ENCODE results near the gene GSTM3.

The GSTM3 gene

DNA sequence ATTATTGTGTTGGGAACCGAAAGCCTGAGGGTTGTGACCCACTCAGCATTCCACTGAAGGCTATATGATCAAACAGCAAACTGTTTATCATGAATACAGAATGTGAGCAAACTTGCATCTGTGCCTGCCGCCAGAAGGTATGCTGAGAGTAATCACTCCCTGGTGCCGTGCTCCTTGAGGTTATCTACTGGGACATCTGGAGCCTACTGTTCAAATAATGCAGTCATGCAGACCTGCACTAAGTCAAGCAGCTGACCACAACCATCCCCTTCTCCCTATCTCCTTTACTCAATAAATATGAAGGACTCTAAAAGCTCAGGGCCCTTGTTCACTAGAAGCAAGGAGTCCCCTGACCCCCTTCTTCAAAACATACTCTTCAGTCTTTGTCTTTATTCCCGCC, 15.3 kb downstream of the GSTM3 start:
- Histone ChIP-seq H3K27ac (ENCODE audit: insufficient read depth, low read depth, low read length, poor library complexity, severe bottlenecking) (no peak overlapping the region), H3K4me1 (ENCODE audit: control insufficient read depth, insufficient read depth, low read length) (no peaks in the 10 kb centered on the region), H3K27me3 (ENCODE audit: control insufficient read depth, insufficient read depth, low read length, poor library complexity, severe bottlenecking) (no peaks in the 10 kb centered on the region), H3K36me3 (ENCODE audit: control insufficient read depth, insufficient read depth, low read length) (no peaks in the 10 kb centered on the region), H3K9me3 (ENCODE audit: control insufficient read depth, low read length) (no peaks in the 10 kb centered on the region), H3K4me3 (ENCODE audit: insufficient read depth, low read depth, low read length) (no peak overlapping the region)
- 94% methylated on average over 4 of the region's 4 CpGs for WGBS, 2 experiments

DNA sequence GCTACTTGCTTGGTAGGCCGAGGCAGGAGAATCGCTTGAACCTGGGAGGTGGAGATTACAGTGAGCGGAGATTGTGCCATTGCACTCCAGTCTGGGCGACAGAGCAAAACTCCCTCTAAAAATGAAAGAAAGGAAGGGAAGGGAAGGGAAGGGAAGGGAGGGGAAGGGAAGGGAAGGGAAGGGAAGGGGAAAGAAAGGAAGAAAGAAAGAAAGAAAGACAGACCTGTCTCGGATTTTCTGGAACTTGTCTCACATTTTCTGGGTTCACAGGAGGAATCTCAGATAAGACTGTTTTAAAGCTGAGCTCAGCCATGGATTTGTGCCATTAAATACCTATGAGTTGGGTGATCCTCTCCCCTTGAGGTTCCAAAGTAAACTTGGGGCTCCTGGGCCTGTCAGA, 15.9 kb downstream of the GSTM3 start:
- H3K27me3 ChIP-seq (ENCODE audit: control insufficient read depth, insufficient read depth, low read length, poor library complexity, severe bottlenecking): no peaks in the 10 kb centered on the region
- no peaks in the 10 kb centered on the region for H3K36me3 ChIP-seq (ENCODE audit: control insufficient read depth, insufficient read depth, low read length)
- no peak overlapping the region for H3K27ac ChIP-seq (ENCODE audit: insufficient read depth, low read depth, low read length, poor library complexity, severe bottlenecking)
- WGBS, 2 experiments: 92 to 96% methylated on average over 4 of the region's 5 CpGs
- no peak overlapping the region for H3K4me3 ChIP-seq (ENCODE audit: insufficient read depth, low read depth, low read length)
- no peaks in the 10 kb centered on the region for H3K9me3 ChIP-seq (ENCODE audit: control insufficient read depth, low read length)
- H3K4me1 ChIP-seq (ENCODE audit: control insufficient read depth, insufficient read depth, low read length): no peaks in the 10 kb centered on the region

DNA sequence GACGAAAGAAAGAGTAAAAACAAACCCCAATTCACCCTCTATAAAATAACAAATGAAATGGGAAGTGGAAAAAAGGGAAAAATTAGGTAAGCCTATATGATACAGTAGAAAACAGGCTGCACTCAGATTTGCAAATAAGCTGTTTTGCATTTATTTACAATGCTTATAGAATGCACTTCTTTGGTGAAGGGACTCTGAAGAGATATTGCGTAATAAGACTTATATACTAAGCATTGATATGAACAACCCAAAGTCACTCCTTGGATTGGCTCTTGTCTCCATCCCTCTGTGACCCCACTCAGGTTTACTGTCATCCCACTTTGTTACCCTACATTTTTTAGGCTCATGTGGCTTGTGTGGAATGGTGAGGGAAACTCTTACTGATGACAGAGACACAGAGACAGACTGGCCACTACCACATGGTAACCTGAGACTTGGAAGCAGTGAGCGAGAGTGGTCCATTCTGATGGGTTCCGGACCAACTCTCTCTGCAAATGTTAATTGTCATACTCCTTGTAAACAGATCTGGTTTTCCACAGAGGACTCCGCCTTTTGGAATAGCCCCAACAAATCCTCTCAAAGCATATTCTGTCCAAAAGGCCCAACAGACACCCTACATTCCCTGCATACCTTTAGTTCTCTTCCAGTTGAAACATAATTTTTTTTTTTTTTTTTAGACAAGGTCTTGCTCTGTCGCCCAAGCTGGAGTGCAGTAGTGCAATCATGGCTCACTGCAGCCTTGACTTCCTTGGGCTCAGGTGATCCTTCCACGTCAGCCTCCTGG, 17.7 kb downstream of the GSTM3 start:
- Histone ChIP-seq H3K4me1 (ENCODE audit: control insufficient read depth, insufficient read depth, low read length) (no peaks in the 10 kb centered on the region), H3K27ac (ENCODE audit: insufficient read depth, low read depth, low read length, poor library complexity, severe bottlenecking) (no peak overlapping the region), H3K27me3 (ENCODE audit: control insufficient read depth, insufficient read depth, low read length, poor library complexity, severe bottlenecking) (no peaks in the 10 kb centered on the region), H3K36me3 (ENCODE audit: control insufficient read depth, insufficient read depth, low read length) (no peaks in the 10 kb centered on the region), H3K9me3 (ENCODE audit: control insufficient read depth, low read length) (no peaks in the 10 kb centered on the region), H3K4me3 (ENCODE audit: insufficient read depth, low read depth, low read length) (no peak overlapping the region)
- WGBS, 2 experiments: 89 to 90% methylated on average over 5 to 6 of the region's 7 CpGs

DNA sequence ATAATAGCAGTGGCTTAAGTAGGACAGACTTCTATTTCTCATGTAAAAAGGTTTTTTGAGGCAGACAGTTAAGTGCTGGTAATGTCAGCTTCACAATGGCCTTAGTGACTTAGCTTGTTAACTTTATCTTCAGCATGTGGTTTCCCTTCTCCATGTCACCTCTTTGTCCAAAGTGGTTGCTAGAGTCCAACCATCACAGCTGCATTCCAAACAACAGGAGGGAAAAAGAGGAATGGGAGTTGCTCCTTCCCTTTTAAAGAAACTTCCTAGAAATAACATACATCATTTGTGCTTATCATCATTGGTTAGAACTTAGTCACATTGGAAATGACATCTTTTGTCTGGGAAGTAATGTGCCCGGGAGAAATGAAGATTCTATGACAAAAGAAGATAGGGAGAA, 18.9 kb downstream of the GSTM3 start:
- Histone ChIP-seq H3K36me3 (ENCODE audit: control insufficient read depth, insufficient read depth, low read length) (no peaks in the 10 kb centered on the region), H3K4me3 (ENCODE audit: insufficient read depth, low read depth, low read length) (no peak overlapping the region), H3K27me3 (ENCODE audit: control insufficient read depth, insufficient read depth, low read length, poor library complexity, severe bottlenecking) (no peaks in the 10 kb centered on the region), H3K4me1 (ENCODE audit: control insufficient read depth, insufficient read depth, low read length) (no peaks in the 10 kb centered on the region), H3K27ac (ENCODE audit: insufficient read depth, low read depth, low read length, poor library complexity, severe bottlenecking) (no peak overlapping the region), H3K9me3 (ENCODE audit: control insufficient read depth, low read length) (no peaks in the 10 kb centered on the region)
- WGBS, 2 experiments: 91 to 93% methylated on average over 1 of the region's 1 CpG

DNA sequence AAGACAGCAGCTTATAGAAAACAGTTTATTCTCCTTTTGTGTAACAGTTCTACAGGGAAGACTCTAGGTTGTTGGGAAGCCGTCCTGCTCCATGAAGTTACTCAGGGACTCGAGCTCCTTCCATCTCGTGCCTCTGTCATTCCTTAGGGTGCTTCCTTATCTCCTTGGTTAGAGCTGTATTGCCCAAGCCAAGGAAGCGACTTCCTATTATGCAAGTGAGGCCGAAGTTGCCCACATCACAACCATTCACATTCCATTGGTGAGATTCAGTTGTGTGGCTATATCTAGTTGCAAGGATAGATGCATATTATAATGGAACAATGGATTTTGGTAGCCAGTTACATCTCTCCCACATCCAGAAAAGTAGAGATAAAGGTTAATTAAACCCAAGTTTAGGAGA, 19.8 kb downstream of the GSTM3 start:
- Histone ChIP-seq H3K36me3 (ENCODE audit: control insufficient read depth, insufficient read depth, low read length) (no peaks in the 10 kb centered on the region), H3K9me3 (ENCODE audit: control insufficient read depth, low read length) (no peaks in the 10 kb centered on the region), H3K4me3 (ENCODE audit: insufficient read depth, low read depth, low read length) (no peak overlapping the region), H3K27me3 (ENCODE audit: control insufficient read depth, insufficient read depth, low read length, poor library complexity, severe bottlenecking) (no peaks in the 10 kb centered on the region), H3K27ac (ENCODE audit: insufficient read depth, low read depth, low read length, poor library complexity, severe bottlenecking) (no peak overlapping the region), H3K4me1 (ENCODE audit: control insufficient read depth, insufficient read depth, low read length) (no peaks in the 10 kb centered on the region)
- 87 to 90% methylated on average over 4 to 5 of the region's 5 CpGs for WGBS, 2 experiments

DNA sequence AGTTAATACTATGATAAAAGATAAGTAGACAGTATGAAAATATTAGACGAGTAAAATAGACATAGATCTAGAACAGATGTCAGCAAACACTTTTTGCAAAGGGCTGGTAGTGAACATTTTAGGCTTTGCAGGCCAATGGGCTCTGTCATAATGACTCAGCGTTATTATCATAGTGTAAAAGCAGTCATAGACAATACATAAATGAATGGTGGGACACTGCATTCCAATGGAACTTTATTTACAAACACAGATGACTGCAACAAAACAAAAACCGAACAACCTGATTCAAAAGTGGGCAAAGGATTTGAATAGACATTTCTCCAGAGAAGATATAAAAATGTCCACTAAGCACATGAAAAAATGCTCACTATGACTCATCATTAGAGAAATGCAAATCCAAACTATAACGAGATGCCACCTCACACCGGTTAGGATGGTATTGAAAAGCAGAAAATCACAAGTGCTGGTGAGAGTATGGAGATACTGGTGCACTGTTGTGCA, 21.5 kb downstream of the GSTM3 start:
- Histone ChIP-seq H3K9me3 (ENCODE audit: control insufficient read depth, low read length) (no peaks in the 10 kb centered on the region), H3K4me3 (ENCODE audit: insufficient read depth, low read depth, low read length) (no peak overlapping the region), H3K27me3 (ENCODE audit: control insufficient read depth, insufficient read depth, low read length, poor library complexity, severe bottlenecking) (no peaks in the 10 kb centered on the region), H3K4me1 (ENCODE audit: control insufficient read depth, insufficient read depth, low read length) (no peaks in the 10 kb centered on the region), H3K36me3 (ENCODE audit: control insufficient read depth, insufficient read depth, low read length) (no peaks in the 10 kb centered on the region), H3K27ac (ENCODE audit: insufficient read depth, low read depth, low read length, poor library complexity, severe bottlenecking) (no peak overlapping the region)
- 93 to 100% methylated on average over 5 of the region's 5 CpGs for WGBS, 2 experiments

DNA sequence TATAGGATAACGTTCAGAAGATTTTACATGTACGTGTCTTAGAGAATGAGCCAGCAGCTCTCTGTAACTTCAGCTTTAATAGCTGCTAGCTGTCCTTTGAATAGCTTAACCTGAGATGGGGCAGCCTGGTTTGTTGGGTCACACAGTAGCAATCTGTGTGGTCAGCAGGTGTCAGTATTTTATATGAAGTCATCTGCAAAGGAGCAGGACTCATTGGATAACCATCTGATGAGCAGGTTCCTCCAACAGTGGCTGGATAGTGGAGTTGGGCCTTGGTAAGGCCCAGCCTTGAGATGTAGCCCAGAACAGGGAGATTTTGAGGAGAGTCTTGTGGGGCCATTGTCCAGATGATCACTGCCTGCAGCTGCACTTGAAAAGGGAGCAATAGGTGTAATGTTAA, 22.3 kb downstream of the GSTM3 start:
- no peak overlapping the region for H3K27ac ChIP-seq (ENCODE audit: insufficient read depth, low read depth, low read length, poor library complexity, severe bottlenecking)
- H3K4me1 ChIP-seq (ENCODE audit: control insufficient read depth, insufficient read depth, low read length): no peaks in the 10 kb centered on the region
- WGBS, 2 experiments: 87 to 88% methylated on average over 2 of the region's 2 CpGs
- H3K27me3 ChIP-seq (ENCODE audit: control insufficient read depth, insufficient read depth, low read length, poor library complexity, severe bottlenecking): no peaks in the 10 kb centered on the region
- H3K4me3 ChIP-seq (ENCODE audit: insufficient read depth, low read depth, low read length): no peak overlapping the region
- H3K9me3 ChIP-seq (ENCODE audit: control insufficient read depth, low read length): no peaks in the 10 kb centered on the region
- H3K36me3 ChIP-seq (ENCODE audit: control insufficient read depth, insufficient read depth, low read length): no peaks in the 10 kb centered on the region

DNA sequence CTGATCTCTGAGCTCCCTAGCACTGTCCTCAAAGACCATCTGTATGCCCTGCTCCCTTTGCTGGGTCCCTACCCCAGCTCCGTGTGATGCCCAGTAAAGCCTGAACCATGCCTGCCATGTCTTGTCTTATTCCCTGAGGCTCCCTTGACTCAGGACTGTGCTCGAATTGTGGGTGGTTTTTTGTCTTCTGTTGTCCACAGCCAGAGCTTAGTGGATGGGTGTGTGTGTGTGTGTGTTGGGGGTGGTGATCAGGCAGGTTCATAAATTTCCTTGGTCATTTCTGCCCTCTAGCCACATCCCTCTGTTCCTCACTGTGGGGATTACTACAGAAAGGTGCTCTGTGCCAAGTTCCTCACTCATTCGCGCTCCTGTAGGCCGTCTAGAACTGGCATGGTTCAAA, 23.1 kb downstream of the GSTM3 start:
- Histone ChIP-seq H3K9me3 (ENCODE audit: control insufficient read depth, low read length) (no peaks in the 10 kb centered on the region), H3K27ac (ENCODE audit: insufficient read depth, low read depth, low read length, poor library complexity, severe bottlenecking) (no peak overlapping the region), H3K36me3 (ENCODE audit: control insufficient read depth, insufficient read depth, low read length) (no peaks in the 10 kb centered on the region), H3K4me1 (ENCODE audit: control insufficient read depth, insufficient read depth, low read length) (no peaks in the 10 kb centered on the region), H3K27me3 (ENCODE audit: control insufficient read depth, insufficient read depth, low read length, poor library complexity, severe bottlenecking) (no peaks in the 10 kb centered on the region), H3K4me3 (ENCODE audit: insufficient read depth, low read depth, low read length) (no peak overlapping the region)
- 91 to 93% methylated on average over 5 of the region's 5 CpGs for WGBS, 2 experiments

DNA sequence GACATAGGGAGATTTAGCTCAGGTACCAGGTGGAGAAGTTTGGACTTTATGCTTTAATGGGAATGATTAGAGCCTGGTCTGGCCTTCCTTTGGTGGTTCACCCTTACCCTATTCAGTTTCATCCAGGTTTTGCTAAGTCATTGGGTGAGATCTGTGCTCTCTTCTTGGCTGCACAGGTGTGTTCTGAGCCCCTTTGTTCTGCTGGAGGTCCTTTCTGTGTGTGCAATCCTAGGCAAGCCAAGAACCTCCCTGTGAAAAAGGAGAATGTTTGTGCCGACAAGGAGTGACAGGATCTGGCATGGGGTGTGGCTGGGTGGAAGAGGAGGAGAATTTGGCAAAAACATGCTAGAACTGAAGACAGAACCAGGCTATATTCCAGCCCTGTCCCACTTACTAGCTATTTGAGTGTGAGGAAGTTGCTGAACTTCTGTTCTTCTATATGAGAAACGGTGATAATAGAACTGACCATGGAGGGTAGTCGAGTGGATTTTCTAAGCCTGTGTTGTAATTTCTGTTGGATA, 24.2 kb downstream of the GSTM3 start:
- Histone ChIP-seq H3K4me3 (ENCODE audit: insufficient read depth, low read depth, low read length) (no peak overlapping the region), H3K36me3 (ENCODE audit: control insufficient read depth, insufficient read depth, low read length) (no peaks in the 10 kb centered on the region), H3K27ac (ENCODE audit: insufficient read depth, low read depth, low read length, poor library complexity, severe bottlenecking) (no peak overlapping the region), H3K27me3 (ENCODE audit: control insufficient read depth, insufficient read depth, low read length, poor library complexity, severe bottlenecking) (no peaks in the 10 kb centered on the region), H3K9me3 (ENCODE audit: control insufficient read depth, low read length) (no peaks in the 10 kb centered on the region), H3K4me1 (ENCODE audit: control insufficient read depth, insufficient read depth, low read length) (no peaks in the 10 kb centered on the region)
- 92 to 95% methylated on average over 3 of the region's 3 CpGs for WGBS, 2 experiments

DNA sequence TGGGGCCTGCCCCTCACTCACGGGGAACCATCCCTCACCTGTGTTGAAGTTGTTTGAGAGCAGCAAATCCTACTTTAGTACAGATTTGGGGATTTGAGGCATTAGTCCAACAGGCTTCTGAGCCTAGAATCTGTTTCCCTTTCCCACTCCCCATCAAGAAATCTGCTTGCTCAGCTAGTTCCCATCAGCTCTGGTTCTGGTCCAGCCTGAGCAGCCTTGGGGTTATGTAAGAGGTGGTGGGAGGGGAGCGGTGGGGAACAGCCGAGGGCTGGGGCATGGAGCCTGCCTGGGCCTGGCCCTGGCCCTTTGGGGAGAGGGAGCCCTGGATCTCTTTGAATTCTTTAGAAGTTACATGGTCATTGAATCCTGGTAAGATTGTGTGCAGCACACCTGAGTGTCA, 24.7 kb downstream of the GSTM3 start:
- no peaks in the 10 kb centered on the region for H3K4me1 ChIP-seq (ENCODE audit: control insufficient read depth, insufficient read depth, low read length)
- no peak overlapping the region for H3K4me3 ChIP-seq (ENCODE audit: insufficient read depth, low read depth, low read length)
- 96 to 98% methylated on average over 3 of the region's 3 CpGs for WGBS, 2 experiments
- H3K27me3 ChIP-seq (ENCODE audit: control insufficient read depth, insufficient read depth, low read length, poor library complexity, severe bottlenecking): no peaks in the 10 kb centered on the region
- no peaks in the 10 kb centered on the region for H3K36me3 ChIP-seq (ENCODE audit: control insufficient read depth, insufficient read depth, low read length)
- H3K27ac ChIP-seq (ENCODE audit: insufficient read depth, low read depth, low read length, poor library complexity, severe bottlenecking): no peak overlapping the region
- H3K9me3 ChIP-seq (ENCODE audit: control insufficient read depth, low read length): no peaks in the 10 kb centered on the region
